Progenitor cell of endocrine pancreas (in vitro differentiated cells): Measurements from ENCODE around the gene AVP. TPM values are rescaled to one million over a fixed set of nuclear protein-coding genes. Genes with fewer than 3 reads are reported as not detected.

ENCODE experiments used
- DNase-seq: peaks from one replicate; pipeline ENCODE4 v3.0.0; 2021; ENCODE audit warnings: low spot score; ENCODE audit not compliant: unreplicated experiment
- H3K27ac Mint-ChIP-seq: 2 replicates; pipeline ENCODE4 v1.8.0; 2021; ENCODE audit warnings: mild to moderate bottlenecking, moderate library complexity, mixed read lengths
- H3K27me3 Mint-ChIP-seq: 2 replicates; pipeline ENCODE4 v1.8.0; 2021; ENCODE audit warnings: mixed read lengths
- H3K36me3 Mint-ChIP-seq: 2 replicates; pipeline ENCODE4 v1.8.0; 2022; ENCODE audit warnings: mixed read lengths; ENCODE audit not compliant: insufficient read depth
- H3K4me1 Mint-ChIP-seq: 2 replicates; pipeline ENCODE4 v1.8.0; 2021; ENCODE audit warnings: low read depth, mixed read lengths
- H3K4me3 Mint-ChIP-seq: 2 replicates; pipeline ENCODE4 v1.8.0; 2021; ENCODE audit warnings: low read depth, mild to moderate bottlenecking, moderate library complexity, mixed read lengths
- H3K9me3 Mint-ChIP-seq: 2 replicates; pipeline ENCODE4 v1.8.0; 2021; ENCODE audit warnings: low read depth, mixed read lengths
- CTCF ChIP-seq: fragments of 200-600 bp; sonication (generic); IDR thresholded peaks from one replicate; pipeline ENCODE4 v1.5.0; 2021; ENCODE audit warnings: antibody characterized with exemption, mild to moderate bottlenecking; ENCODE audit not compliant: unreplicated experiment
- long read RNA-seq: library from polyadenylated mRNA; unstranded; transcript quantifications from one replicate; pipeline ENCODE4 v2.0.0, GENCODE V29; 2020
- total RNA-seq: library from RNA; stranded (reverse); gene quantifications from 2 replicates; pipeline ENCODE4 v1.2.1, GENCODE V29; 2021

The AVP gene
- total RNA-seq: not detected in 2 replicates
- long read RNA-seq: 0 reads

GRCh38 chr20:3084283-3084985, at the start of gene AVP:
Gene AVP, minus strand, starts transcription at chr20:3084724. Its CDS starts 50 bp downstream, at chr20:3084674.
- no peak for DNase-seq
- Mint-ChIP-seq H3K27ac (no peak within 1 kb of the TSS), H3K4me1 (peaks cover 1% of the 10 kb centered on the region), H3K4me3 (peak within 1 kb of the TSS; percentile 24), H3K27me3 (peaks cover 58% of the 10 kb centered on the region), H3K36me3 (no peaks in the 10 kb centered on the region), H3K9me3 (no peaks in the 10 kb centered on the region)
- no peak for TF ChIP-seq CTCF

- Mint-ChIP-seq H3K27ac (no peak overlapping the region), H3K4me1 (no peaks in the 10 kb centered on the region), H3K9me3 (no peaks in the 10 kb centered on the region), H3K36me3 (peaks cover 1% of the 10 kb centered on the region), H3K27me3 (no peaks in the 10 kb centered on the region), H3K4me3 (no peak overlapping the region)
- no peak for DNase-seq
- no peak for TF ChIP-seq CTCF
Measured at GRCh38 chr20:3134151-3134550, 49.6 kb upstream of the AVP start.

- no peaks in the 10 kb centered on the region for H3K4me1 Mint-ChIP-seq
- no peaks in the 10 kb centered on the region for H3K9me3 Mint-ChIP-seq
- no peak overlapping the region for H3K4me3 Mint-ChIP-seq
- no peak overlapping the region for H3K27ac Mint-ChIP-seq
- no peaks in the 10 kb centered on the region for H3K27me3 Mint-ChIP-seq
- no peak for DNase-seq
- no peak for TF ChIP-seq CTCF
- H3K36me3 Mint-ChIP-seq: peaks cover 3% of the 10 kb centered on the region
Measured at GRCh38 chr20:3133155-3133554, 48.6 kb upstream of the AVP start.

GRCh38 chr20:3130051-3130600, 45.6 kb upstream of the AVP start:
- H3K36me3 Mint-ChIP-seq: peaks cover 7% of the 10 kb centered on the region
- no peaks in the 10 kb centered on the region for H3K27me3 Mint-ChIP-seq
- H3K9me3 Mint-ChIP-seq: no peaks in the 10 kb centered on the region
- H3K4me3 Mint-ChIP-seq: no peak overlapping the region
- no peaks in the 10 kb centered on the region for H3K4me1 Mint-ChIP-seq
- no peak for DNase-seq
- no peak for TF ChIP-seq CTCF
- no peak overlapping the region for H3K27ac Mint-ChIP-seq

- Mint-ChIP-seq H3K4me3 (no peak overlapping the region), H3K36me3 (peaks cover 12% of the 10 kb centered on the region), H3K4me1 (no peaks in the 10 kb centered on the region), H3K27ac (peak overlapping the region; percentile 23), H3K27me3 (no peaks in the 10 kb centered on the region), H3K9me3 (no peaks in the 10 kb centered on the region)
- no peak for TF ChIP-seq CTCF
- no peak for DNase-seq
Measured at GRCh38 chr20:3129094-3129493, 44.6 kb upstream of the AVP start.
